Sigmoid colon (tissue), 4 donors: ENCODE measurements around the gene PIWIL4.

ENCODE experiments used
- CTCF ChIP-seq, 4 experiments: fragments of 450-650 bp in 3 of 4; fragments of 200-600 bp in 1 of 4; IDR thresholded peaks; one replicate each; pipeline ENCODE4 v1.5.1; 2016 to 2019; ENCODE audit warnings: antibody characterized with exemption in 4 of 4, mild to moderate bottlenecking in 3 of 4, moderate library complexity in 2 of 4
- EP300 ChIP-seq, 4 donors: sonication (generic); formaldehyde crosslinking; IDR thresholded peaks; one replicate each; pipeline ENCODE4 v1.6.1; 2017; ENCODE audit warnings: antibody characterized with exemption in 4 of 4
- POLR2A ChIP-seq, 2 donors: fragments of 450-650 bp; IDR thresholded peaks; one replicate each; pipeline ENCODE4 v1.6.1; 2016; ENCODE audit warnings: antibody characterized with exemption in 2 of 2, mild to moderate bottlenecking in 2 of 2, moderate library complexity in 2 of 2
- POLR2AphosphoS5 ChIP-seq, 4 donors: sonication (generic); formaldehyde crosslinking; IDR thresholded peaks; one replicate each; pipeline ENCODE4 v1.6.1; 2017; ENCODE audit warnings: antibody characterized with exemption in 4 of 4

DNA sequence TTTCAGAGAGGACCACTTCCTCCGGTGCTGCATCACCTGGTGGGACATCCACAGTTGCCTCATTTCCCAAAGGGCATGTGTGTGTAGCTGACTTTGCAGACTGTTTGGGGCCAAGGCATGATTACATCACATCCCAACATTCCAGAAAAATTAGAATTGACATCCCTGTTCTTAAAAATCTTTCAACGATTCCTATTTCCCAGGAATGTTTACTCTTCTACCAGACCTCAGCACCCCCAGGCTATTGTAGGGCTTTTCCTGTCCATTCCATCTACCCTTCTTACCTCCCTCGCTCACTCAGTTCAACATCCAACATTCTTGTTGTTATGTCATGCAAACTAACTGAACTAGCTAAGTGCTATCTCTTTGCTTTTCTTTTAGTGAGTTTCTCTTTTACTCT lies 37.3 kb downstream of the PIWIL4 start:
- TF ChIP-seq POLR2A (IDR thresholded peaks at IDR 0.05) (no peak), CTCF (IDR thresholded peaks at IDR 0.05) (no peak), EP300 (IDR thresholded peaks at IDR 0.05) (no peak), POLR2AphosphoS5 (IDR thresholded peaks at IDR 0.05) (no peak)
